ENCODE data around the gene SMIM35. TPM values are rescaled to one million over a fixed set of nuclear protein-coding genes. Genes with fewer than 3 reads are reported as not detected.

Gene SMIM35
- total RNA-seq, 1 experiment from 2014 or later = not detected

DNA sequence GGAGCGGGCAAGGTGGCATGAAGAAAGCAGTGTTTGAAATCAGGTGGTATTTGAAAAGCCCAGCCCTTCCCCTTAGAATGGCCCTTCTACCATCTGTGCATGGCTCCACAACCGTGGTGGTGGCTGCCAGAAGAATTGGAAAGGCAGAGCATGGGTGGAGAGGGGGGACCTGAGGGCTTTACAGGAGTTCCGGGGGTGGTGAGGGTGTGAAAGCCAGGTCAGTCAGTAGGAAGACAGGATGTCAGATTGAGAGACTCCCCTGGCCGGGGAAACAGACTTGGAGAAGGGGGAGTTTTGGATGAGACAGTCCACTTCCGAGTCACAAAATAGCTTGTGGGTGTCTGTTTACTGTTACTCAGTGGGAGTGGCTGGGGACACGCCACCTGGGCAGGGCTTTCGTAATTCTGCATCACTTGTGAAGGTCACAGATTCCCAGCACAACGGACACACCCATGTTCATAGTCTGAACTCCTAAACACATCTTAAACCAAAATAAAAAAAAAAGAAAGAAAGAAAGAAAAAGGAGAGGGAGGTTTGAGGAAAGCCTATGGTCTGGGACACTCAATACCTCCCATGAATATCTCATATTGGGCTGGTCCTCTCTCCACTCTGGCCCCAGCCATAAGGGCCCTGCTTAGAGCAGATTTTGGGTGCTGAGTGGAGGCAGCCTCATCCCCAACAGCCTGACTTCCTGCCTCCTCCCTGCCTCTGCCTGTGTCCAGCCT lies 24.4 kb upstream of the SMIM35 start:
- no peak for DNase-seq (ENCODE audit: extremely low read depth, low read depth)

DNA sequence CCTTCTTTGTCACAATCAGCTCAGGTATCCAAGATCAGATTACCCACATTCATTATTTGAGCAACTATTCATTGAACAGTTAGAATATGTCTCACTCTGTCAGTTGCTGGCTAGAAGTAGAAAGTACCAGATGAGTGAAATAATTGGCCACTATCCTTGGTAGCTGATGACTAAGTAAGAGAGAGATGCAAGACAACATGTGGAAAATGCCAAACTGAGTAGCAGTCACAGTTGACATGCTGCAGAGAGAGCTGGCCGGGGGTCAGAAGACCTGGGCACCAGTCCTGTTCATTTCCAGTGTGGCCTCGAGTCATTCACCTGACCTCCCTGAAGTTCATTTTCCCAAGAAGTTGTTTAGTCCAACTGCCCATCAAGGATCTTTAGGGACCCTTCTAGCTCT lies 22.5 kb upstream of the SMIM35 start:
- no peak for DNase-seq (ENCODE audit: extremely low read depth, low read depth)

DNA sequence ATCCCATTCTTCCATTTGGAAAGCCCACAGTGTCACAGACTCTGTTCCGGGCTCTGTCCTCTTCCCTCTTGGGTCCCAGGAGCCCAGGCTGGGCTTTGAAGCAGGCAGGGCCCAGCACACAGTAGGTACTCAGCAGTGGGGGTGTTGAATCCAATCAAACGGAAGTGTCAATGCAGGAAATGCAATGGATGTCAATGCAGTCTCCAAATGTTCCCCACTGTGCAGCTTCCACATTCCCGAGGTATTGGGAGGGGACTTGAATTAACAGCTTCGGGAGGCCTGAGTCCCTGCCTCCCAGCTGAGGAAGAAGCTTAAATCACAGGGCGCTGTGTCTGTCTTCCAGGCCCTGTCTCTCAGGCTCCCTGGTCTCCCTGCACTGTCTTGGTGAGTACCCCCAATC lies 21.8 kb upstream of the SMIM35 start:
- no peak for DNase-seq (ENCODE audit: extremely low read depth, low read depth)

DNA sequence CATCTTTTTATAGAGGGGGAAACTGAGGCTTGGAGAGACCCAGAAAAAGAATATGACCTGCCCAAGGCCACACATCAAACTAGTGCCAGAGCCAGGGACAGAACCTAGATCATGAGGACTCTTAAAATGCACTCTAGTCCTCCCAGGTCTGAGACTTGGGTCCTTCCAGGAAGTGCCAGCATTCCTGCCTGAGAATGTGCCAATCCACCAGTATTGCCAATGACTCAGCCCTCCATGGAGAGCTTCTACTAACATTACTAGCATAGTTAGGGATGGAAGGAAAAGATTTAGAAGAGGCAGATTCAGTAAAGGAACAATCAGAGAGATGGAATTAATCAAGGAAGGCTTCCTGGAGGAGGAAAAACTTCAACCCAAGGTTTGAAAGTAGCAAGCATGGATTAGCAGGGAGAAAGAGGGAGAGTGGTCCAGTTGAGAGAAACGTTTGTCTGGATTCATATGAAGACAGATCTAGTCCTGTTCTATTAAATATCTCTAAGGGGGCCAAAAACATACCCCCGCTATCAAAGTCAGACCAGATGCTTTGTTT lies 20.1 kb upstream of the SMIM35 start:
- no peak for DNase-seq (ENCODE audit: extremely low read depth, low read depth)

DNA sequence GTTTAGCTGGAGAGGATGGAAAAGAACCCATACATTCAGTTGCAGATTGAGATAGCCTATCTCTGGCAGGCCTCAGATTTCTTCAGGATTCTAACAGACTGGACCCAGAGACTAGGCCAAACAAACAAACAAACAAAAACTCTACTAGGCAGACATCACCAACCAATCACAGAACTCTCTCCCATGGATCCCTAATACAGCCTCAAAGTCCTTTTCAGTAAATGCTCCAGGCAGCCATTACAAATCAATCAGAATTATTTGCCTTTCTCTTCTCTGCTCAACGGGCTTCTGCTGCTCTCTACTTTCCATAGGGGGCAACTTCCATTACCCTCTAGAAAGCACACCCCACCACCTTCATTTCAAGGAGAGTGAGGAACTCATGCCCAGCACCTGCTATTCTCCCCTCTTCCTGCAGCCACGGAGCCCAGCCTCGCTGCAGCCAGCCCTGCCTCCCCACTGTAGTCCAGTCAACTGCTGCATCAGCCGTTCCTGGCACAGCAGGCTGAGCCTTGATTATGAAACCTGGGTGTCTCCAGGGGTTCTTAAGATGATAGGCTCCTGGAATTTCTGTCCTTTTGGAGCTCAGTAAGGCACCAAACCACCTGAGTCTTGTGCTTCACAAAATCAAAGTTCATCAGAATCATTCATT lies 19.0 kb upstream of the SMIM35 start:
- no peak for DNase-seq (ENCODE audit: extremely low read depth, low read depth)

DNA sequence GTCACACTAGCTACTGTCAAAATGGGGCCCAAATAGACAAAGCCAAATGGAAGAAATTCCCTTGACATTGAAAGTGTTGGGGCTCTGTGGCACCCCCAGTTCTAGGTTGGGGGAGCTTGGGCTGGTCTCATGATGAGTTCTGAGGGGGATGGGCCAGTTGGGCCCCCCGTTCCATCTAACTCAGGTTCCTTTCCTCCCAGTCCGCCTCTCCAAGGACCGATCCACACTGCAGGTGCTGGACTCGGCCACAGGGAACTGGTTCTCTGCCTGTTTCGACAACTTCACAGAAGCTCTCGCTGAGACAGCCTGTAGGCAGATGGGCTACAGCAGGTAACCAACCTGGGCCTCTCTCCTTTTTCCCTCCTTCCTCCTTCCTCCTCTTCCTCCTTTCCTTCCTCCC lies 17.7 kb upstream of the SMIM35 start:
- no peak for DNase-seq (ENCODE audit: extremely low read depth, low read depth)

DNA sequence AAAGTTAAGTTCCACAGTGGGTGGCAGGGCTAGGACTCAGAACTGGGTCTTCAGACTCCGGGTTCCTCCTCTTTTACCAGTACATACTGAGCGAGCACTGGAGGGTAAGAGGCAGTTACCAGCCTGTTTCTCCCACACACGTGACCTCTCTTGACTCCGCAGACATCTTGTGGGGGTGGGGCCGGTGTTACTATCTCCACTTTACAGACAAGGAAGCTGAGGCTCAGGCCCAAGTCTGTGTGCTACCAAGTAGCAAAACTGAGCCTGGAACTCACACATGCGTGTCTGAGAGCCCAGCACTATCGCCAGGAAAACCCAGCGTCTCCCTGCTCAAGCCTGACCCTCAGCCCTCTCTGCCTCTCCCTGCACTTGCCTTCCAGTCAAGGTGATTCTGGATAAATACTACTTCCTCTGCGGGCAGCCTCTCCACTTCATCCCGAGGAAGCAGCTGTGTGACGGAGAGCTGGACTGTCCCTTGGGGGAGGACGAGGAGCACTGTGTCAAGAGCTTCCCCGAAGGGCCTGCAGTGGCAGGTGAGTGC lies 16.0 kb upstream of the SMIM35 start:
- no peak for DNase-seq (ENCODE audit: extremely low read depth, low read depth)

DNA sequence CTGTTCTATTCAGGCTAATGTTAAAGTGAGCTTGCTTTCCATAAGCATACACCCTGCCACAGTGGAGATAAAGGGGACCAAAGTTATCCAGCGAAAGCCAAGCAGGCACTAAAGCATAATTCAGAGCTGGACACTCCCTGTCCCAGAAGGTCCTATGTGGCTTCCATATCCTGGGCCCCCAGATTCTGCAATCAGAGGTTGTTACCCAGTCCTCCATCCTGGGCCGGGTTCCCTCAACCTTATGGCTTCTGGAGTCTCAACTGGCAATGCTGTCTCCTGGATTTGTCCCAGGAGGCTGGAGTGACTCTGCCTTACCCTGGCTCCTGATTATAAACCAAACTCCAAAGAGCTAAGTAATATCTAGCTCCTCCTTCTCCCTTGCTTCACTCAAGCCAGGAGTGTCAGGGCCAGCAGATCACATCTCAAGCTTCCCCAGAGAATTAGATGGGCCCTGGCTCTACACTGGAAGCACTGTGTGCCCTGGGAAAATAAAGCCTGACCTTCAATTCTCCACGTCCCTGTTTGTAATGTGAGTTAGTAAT lies 14.0 kb upstream of the SMIM35 start:
- DNase-seq (ENCODE audit: extremely low read depth, low read depth) = no peak

DNA sequence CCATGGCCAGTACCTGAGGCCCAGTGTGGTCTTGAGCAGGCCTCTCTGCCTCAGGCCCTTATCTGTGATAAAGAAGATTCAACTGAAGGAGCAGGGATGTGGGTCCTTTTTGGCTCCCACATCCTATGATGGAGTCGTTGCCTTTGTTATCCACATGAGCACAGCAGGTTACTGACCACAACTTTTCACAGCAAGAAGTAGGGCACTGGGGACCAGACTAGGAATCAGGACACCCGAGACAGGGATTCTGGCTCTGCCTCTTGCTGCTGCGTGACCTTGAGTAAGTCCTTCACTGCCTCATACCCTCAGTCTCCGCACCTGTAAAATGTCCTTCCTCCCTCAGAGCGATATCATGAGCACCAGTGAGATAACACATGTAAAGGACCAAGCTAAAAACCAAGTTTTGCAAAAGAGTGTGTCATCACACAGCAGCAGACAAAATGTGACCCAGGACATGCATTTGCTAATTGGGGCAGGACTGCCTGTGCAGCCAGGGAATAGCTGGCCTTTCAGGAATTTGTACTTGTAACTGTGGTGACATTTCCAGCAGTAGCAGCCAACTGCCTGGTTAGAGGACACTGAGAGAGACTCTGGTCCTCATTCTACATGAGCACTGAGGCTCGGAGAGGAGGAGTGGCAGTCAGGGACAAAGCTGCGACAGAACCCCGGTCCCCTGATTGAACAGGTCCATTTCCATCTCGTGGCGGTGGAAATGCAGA lies 13.2 kb upstream of the SMIM35 start:
- no peak for DNase-seq (ENCODE audit: extremely low read depth, low read depth)

DNA sequence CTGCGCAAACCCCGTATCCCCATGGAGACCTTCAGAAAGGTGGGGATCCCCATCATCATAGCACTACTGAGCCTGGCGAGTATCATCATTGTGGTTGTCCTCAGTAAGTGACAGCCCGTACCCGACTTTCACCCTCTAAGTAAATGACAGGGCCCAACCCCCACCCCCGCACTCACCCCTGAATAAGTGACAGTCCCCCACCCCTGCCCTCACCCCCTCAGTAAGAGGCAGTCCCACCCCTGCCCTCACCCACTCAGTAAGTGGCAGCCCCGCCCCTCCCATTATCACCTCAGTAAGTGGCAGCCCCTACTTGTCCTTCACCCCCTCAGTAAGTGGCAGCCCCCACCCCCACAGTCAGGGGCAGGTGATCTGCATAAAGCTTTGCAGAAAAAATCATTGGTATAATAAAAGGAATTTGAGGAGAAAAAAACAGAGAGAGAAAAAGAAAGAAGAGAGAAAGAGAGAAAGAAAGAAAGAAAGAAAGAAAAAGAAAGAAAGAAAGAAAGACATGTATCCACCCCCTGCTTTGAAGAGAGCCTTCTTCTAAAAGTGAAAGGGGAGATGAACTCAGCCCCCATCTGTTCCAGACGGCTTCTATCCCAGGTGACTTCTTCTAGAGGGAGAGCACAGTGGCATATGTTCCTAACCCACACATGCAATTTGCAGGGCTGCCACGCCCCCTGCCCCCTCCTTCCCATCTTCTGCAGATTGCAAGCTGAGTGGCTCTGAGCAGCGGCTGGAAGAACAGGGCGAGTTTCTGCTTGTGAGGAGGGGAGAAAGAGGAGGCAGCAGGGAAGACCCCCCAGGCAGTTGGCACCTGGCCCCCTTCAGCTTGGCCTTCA lies 12.5 kb upstream of the SMIM35 start:
- DNase-seq (ENCODE audit: extremely low read depth, low read depth) = no peak

DNA sequence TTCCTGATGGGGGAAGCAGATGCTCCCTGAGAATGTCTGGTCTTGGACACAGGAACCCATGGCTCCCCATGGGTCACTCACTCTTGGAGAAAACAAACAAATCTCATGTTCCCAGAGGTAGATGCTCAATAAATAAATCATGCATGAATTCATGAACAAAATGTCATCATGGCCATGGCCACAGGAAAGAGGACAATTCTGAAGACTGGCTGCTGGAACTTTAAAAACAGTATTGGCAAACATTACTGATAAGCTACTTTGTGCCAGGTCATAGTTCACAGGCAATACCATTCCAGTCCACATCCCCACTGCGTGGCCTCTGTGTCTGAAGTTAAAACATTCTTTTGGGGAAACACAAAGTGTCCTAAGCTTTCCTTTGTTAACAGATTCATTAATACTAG lies 9.2 kb upstream of the SMIM35 start:
- DNase-seq (ENCODE audit: extremely low read depth, low read depth) = no peak

DNA sequence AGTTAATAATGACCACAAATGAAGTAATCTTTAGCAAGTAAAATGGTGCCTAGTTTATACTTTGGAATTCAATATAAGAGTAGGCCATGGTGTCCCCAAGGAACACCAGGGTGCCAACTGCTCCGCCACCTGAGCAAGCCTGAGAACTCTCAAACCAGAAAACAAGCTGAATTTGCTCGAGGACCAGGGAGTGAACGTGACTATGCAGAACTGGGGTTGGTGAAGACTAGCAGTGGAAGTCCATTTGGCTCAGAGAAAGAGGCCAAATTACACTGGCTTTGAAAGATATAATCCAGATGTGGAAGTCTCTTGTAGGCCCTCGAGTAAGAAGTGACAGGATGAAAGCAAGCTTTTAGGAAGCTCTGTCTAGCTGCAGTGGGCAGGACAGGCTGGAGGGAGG lies 8.7 kb upstream of the SMIM35 start:
- DNase-seq (ENCODE audit: extremely low read depth, low read depth) = no peak

DNA sequence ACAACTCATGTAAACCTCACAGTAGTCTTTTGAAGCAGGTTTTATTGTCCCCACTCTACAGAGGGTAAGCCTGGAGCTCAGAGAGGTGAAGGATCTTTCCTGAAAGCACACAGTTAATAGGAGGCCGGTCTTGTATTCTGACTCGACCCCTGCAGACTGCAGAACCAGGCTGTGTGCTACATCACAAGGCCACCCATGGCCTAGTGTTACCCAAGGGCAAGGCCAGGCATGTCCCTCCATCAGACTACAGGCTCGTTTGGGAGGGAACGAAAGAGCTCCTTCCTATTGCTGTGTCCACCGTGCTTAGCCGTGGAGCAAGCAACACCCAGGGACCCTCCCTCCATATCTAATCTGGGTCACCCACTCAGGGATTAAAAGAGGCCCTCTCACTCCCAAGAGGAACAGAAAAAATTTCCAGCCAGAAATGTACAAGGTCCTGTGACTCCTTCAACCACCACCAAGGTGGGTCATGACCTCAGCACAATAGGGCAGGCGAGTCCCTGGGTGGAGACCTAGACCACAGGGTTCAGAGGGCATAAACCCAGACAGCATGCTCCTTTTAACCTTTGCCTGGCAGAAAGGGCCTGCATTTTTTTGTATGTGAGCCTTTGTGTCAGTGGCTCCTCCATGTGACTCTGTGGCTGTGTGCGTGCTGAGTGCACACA lies 6.3 kb upstream of the SMIM35 start:
- no peak for DNase-seq (ENCODE audit: extremely low read depth, low read depth)

DNA sequence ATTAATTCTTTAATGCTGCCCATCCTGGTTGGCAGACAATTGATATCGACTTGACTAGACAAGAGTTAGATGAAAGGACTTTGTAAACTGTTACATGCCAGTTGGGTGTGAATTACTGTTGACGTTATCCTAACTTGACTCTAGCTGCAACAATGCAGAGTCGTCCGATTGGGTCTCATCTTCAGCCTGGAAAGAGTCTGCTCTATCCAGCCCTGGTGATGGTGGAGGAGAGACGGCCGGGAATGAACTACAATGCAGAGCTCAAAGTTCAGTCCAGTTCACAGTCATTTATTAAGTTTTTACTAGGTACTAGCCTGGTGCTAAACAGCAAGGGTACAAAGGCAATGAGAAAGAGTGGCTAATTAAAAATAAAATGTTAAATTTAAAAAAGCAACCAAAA lies 4.9 kb upstream of the SMIM35 start:
- DNase-seq (ENCODE audit: extremely low read depth, low read depth) = no peak

DNA sequence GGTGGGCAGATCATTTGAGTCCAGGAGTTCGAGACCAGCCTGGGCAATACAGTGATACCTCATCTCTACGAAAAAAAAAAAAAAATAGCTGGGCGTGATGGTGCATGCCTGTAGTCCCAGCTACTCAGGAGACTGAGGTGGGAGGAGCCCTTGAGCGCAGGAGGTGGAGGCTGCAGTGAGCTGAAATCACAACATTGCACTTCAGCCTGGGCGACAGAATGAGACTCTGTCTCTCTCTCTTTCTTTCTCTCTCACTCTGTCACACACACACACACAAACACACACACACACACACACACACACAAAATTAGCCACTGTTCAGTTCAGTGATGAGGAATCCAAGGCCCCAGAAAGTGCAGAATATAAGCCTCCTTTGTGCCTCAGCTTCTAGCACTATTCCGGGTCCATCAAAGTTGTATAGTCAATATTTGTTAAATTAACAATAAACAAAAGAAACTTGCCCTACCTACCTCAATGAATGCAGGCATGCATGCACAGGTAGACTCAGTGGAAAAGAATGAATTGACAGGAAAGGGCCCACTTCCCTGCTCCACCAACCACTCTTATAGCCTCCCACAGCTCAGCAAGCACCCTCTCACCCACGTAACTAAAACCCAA lies 3.9 kb upstream of the SMIM35 start:
- no peak for DNase-seq (ENCODE audit: extremely low read depth, low read depth)

DNA sequence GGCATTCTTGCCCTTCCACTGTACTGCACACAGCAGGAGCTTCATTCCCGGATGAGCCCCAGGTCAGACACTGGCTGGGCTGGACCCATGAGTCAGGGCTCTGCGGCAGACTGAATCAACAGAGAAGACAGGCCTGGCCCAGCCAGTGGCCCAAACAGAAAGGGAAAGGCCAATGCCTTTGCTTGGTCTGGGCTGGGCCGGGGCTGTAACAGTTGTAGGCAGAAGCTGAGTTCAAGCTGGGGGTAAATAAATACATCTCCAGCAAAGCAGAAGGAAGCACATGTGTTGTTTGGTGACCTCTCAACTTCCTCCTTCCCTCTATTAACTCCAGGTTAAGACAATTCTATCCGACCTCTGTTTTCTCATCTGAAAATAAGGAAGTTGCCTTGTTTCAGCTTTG lies 1.8 kb upstream of the SMIM35 start:
- no peak for DNase-seq (ENCODE audit: extremely low read depth, low read depth)

DNA sequence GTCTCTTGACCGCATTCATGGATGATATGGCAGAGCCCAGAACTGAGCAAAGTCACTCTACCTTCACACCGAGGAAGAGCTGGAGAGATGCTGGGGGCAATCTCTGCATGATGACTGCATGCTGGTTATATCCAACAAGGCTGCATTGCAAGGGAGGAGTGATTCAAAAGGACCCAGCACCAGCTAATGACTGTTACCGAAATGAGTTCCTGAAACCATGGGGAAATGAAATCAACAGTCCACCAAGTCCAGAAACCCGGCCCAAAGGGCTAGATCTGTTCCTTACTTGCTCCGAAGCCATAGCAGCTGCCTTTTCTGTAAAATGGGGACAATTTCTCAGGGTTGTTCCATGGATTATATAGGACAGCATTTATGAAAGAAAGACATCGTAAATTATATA lies 1.2 kb upstream of the SMIM35 start:
- DNase-seq (ENCODE audit: extremely low read depth, low read depth) = no peak

DNA sequence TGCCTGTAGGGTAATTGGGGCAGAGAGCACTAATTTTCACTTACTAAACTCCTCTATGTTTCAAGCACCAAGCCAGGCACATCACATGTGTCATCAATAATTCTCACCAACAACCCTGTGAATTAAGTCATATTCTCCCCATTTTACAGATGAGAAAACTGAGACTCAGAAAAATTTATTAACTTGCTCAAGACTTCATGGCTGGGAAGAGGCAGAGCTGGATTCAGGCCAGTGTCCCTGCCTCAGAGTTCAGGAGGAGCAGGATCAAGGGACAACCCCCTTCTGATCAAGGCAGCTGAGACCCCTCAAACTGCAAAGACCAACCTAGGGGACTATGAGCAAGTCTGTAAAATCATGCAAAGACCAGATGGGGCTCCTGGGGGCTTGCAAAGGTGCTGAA lies 2.1 kb downstream of the SMIM35 start:
- no peak for DNase-seq (ENCODE audit: extremely low read depth, low read depth)

DNA sequence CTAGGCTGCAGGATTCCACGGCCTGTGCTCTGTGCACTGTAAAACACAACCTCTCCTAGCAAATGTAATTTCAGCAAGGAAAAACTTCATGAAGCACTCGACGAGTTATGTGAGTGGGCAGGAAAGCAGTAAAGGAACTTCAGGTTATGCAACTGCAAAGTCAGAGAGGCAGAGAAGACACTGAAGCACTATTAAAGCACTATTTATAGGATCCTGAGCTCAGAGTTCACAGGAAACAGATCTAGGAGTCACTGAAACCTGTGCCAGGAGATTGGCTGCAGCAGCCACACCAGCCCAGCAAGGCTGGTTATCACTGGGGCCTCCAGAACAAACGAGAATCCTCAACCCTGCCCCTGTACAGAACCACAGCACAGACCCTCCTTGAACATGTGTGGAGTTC lies 2.5 kb downstream of the SMIM35 start:
- no peak for DNase-seq (ENCODE audit: extremely low read depth, low read depth)
